Peyer's patch (tissue), 4 donors: ENCODE results near the gene GALC. TPM values are rescaled to one million over a fixed set of nuclear protein-coding genes. Genes with fewer than 3 reads are reported as not detected.
A peak's percentile ranks its signal among the peaks of the same experiment; 100 is the strongest.

Source experiments
- DNase-seq, 3 donors: peaks; one replicate each; pipeline ENCODE4 v3.0.0-alpha.2; 2017 to 2019
- H3K27ac ChIP-seq, 4 donors: fragments of 200-600 bp; sonication (generic); one replicate each; pipeline ENCODE4 v1.5.1; 2016 to 2019
- H3K27me3 ChIP-seq, 2 donors: fragments of 200-600 bp; sonication (generic); one replicate each; pipeline ENCODE4 v1.5.1; 2019
- H3K36me3 ChIP-seq, 3 donors: fragments of 200-600 bp; sonication (generic); one replicate each; pipeline ENCODE4 v1.5.1; 2016 to 2019
- H3K4me1 ChIP-seq, 4 donors: fragments of 200-600 bp; sonication (generic); one replicate each; pipeline ENCODE4 v1.5.1; 2016 to 2019
- H3K4me3 ChIP-seq, 4 donors: fragments of 200-600 bp; sonication (generic); 1 replicate in 3 of 4; 2 replicates in 1 of 4; pipeline ENCODE4 v1.5.1; 2016 to 2019; ENCODE audit warnings: mild to moderate bottlenecking in 1 of 4
- H3K9me3 ChIP-seq, 4 donors: fragments of 200-600 bp; sonication (generic); one replicate each; pipeline ENCODE4 v1.5.1; 2016 to 2019; ENCODE audit warnings: mild to moderate bottlenecking in 1 of 4
- POLR2A ChIP-seq, 2 donors: fragments of 450-650 bp; IDR thresholded peaks; one replicate each; pipeline ENCODE4 v1.5.1; 2017; ENCODE audit warnings: antibody characterized with exemption in 2 of 2, mild to moderate bottlenecking in 2 of 2, moderate library complexity in 2 of 2
- total RNA-seq, 4 donors: library from RNA; depleted of rRNA; stranded (reverse); fragments of >200 nt; gene quantifications; one replicate each; pipeline ENCODE4 v1.1.0, GENCODE V29; 2016
- TF ChIP-seq, protein P1 (sequence below), 6 experiments: fragments of 450-650 bp in 4 of 6; fragments of 200-600 bp in 2 of 6; sonication (generic) in 1 of 6; IDR thresholded peaks; one replicate each; pipeline ENCODE4 v1.5.1; 2017 to 2019; ENCODE audit warnings: antibody characterized with exemption in 6 of 6, mild to moderate bottlenecking in 3 of 6, moderate library complexity in 1 of 6

Gene GALC
- total RNA-seq, 4 donors from 2014 or later = 8.3 to 47.6 (median 42.3) TPM

DNA sequence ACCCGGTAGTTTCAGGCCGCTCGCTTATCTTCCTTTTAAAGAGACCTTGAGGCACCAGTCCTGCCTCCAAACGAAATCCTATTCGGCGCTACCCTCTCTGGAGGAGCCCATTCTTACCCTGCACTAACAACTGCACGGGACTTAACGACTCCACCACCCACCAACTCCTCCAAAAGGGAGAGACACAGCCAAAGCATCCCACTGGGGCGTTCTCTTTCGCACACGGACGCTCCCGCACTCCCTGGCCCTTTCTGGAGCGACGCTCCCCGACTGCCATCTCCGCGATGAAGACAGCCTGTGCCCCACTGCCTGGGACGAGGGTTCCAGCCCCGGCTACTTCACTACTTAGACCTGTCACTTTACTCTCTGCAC, 650 bp downstream of the GALC start:
- TF ChIP-seq POLR2A (IDR thresholded peaks at IDR 0.05) = no peak
- TF ChIP-seq, protein P1, sequence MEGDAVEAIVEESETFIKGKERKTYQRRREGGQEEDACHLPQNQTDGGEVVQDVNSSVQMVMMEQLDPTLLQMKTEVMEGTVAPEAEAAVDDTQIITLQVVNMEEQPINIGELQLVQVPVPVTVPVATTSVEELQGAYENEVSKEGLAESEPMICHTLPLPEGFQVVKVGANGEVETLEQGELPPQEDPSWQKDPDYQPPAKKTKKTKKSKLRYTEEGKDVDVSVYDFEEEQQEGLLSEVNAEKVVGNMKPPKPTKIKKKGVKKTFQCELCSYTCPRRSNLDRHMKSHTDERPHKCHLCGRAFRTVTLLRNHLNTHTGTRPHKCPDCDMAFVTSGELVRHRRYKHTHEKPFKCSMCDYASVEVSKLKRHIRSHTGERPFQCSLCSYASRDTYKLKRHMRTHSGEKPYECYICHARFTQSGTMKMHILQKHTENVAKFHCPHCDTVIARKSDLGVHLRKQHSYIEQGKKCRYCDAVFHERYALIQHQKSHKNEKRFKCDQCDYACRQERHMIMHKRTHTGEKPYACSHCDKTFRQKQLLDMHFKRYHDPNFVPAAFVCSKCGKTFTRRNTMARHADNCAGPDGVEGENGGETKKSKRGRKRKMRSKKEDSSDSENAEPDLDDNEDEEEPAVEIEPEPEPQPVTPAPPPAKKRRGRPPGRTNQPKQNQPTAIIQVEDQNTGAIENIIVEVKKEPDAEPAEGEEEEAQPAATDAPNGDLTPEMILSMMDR (IDR thresholded peaks at IDR 0.05) = no peak
- Histone ChIP-seq H3K36me3 (no peaks in the 10 kb centered on the region), H3K27me3 (no peaks in the 10 kb centered on the region), H3K4me3 (peak overlapping the region; percentile 62 to 92 (median 81)), H3K27ac (peak overlapping the region; percentile 87 to 97 (median 92)), H3K9me3 (no peaks in the 10 kb centered on the region), H3K4me1 (peaks cover 0 to 38% (median 0%) of the 10 kb centered on the region in 4 donors)
- no peak for DNase-seq

DNA sequence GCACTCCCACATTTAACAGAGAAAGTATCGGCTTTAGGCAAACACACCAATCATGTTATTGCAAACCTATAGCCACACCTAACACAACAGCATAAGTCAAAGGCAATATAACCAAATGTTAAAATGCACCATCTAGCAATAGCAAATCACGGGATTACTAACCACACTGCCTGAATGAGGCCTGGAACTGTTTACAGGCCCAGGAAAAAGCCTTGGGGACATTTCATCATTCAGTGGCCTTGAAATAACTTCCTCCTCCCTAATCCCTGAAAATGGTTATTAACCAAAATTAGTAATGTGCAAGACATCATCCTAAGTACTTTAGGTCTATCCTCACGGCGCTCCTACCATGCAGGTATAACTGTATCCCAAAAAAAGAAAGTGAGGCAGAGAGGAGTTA, 2.3 kb downstream of the GALC start:
- DNase-seq = no peak
- Histone ChIP-seq H3K4me3 (no peak overlapping the region), H3K9me3 (no peaks in the 10 kb centered on the region), H3K27me3 (no peaks in the 10 kb centered on the region), H3K4me1 (peaks cover 0 to 44% (median 0%) of the 10 kb centered on the region in 4 donors), H3K36me3 (no peaks in the 10 kb centered on the region), H3K27ac (peak overlapping the region in 2 of 4 donors; percentile 36 to 61)
- TF ChIP-seq POLR2A (IDR thresholded peaks at IDR 0.05) = no peak
- TF ChIP-seq, protein P1 (IDR thresholded peaks at IDR 0.05) = no peak

DNA sequence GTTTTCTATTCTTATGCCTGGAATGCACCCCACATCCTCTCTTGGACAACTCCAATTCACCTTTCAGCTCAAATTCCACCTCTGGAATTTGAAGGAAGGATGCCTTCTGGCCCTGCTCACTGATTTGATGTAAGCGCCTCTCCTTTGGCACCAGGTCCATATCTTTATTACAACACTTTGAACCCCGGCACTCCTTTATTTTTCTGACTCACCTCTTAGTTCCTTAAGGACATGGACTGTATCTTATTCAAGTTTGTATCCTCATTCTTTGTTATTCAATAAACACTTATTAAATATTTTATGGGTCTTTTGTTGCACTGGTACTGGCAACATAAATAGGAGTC, 3.1 kb downstream of the GALC start:
- Histone ChIP-seq H3K4me3 (no peak overlapping the region), H3K36me3 (peaks cover 0 to under 1% (median 0%) of the 10 kb centered on the region in 3 donors), H3K9me3 (no peaks in the 10 kb centered on the region), H3K4me1 (peaks cover 0 to 38% (median 0%) of the 10 kb centered on the region in 4 donors), H3K27me3 (no peaks in the 10 kb centered on the region), H3K27ac (peak overlapping the region in 2 of 4 donors; percentile 36 to 61)
- TF ChIP-seq, protein P1 (IDR thresholded peaks at IDR 0.05) = no peak
- TF ChIP-seq POLR2A (IDR thresholded peaks at IDR 0.05) = no peak
- DNase-seq = peak in 1 of 3 donors; percentile 56

DNA sequence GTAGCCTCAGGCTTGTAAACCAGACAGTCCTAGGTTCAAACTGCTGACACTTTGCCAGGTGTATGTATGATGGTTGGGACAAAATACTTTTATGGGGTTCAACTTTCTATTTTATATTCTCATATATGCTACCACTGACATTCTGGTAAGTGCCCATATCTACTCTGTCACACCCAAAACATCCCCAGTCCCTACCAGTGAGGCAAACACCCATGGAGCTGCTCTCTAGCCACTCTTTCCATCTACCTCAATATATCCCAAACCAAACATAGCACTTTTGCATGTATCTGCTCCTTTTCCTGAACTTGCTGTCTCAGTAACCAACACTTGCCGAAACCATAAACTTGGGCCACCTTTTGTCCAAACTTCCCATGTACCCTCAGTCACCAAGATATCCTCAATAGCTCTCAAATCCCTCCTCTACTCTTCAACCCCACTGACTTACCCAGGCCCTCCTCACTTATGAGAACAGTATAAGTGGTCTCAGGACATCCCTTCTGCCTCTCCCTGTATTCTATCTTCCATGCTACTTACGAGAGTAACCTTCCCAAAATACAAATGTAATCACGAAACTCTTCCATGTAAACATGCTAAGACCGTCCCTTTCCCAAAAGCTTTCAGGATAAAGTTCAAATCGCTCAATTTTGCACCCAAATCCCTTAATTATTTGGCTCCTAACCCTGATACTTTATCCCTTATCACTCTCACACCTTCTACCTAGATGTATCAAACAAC, 3.6 kb downstream of the GALC start:
- peak overlapping the region in 1 of 4 donors; percentile 5 for H3K27ac ChIP-seq
- no peaks in the 10 kb centered on the region for H3K27me3 ChIP-seq
- H3K36me3 ChIP-seq = peaks cover 0 to 6% (median 0%) of the 10 kb centered on the region in 3 donors
- no peaks in the 10 kb centered on the region for H3K9me3 ChIP-seq
- DNase-seq = no peak
- TF ChIP-seq POLR2A (IDR thresholded peaks at IDR 0.05) = no peak
- TF ChIP-seq, protein P1 (IDR thresholded peaks at IDR 0.05) = no peak
- H3K4me1 ChIP-seq = peaks cover 0 to 38% (median 0%) of the 10 kb centered on the region in 4 donors
- H3K4me3 ChIP-seq = no peak overlapping the region

DNA sequence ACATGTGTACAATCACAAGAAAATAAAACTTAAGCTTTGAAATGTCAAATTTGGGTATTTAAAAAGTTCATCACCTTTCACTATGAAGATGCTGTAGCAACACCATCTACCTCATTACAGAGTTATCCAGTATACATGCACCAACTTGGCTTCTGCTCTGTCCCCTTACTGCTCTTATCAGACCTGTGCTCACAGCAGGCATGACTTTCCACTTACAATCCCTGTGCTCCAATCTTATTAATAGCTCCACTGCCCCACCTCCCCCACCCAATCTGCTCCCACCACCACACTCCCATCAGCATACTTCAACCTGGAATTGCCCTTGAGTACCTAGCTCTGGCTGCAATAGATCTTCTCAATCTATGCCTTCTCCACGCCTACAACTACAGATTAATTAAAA, 13.3 kb downstream of the GALC start:
- Histone ChIP-seq H3K36me3 (peaks cover 0 to 16% (median 0%) of the 10 kb centered on the region in 3 donors), H3K9me3 (no peaks in the 10 kb centered on the region), H3K4me1 (no peaks in the 10 kb centered on the region), H3K27me3 (no peaks in the 10 kb centered on the region), H3K4me3 (no peak overlapping the region), H3K27ac (no peak overlapping the region)
- DNase-seq = no peak
- TF ChIP-seq POLR2A (IDR thresholded peaks at IDR 0.05) = no peak
- TF ChIP-seq, protein P1 (IDR thresholded peaks at IDR 0.05) = no peak
